Osteoblast (primary cell): ENCODE data around the gene TMEM45A. TPM values are rescaled to one million over a fixed set of nuclear protein-coding genes. Genes with fewer than 3 reads are reported as not detected.

Source experiments
- DNase-seq: peaks from one replicate; pipeline ENCODE4 v3.0.0; 2011; ENCODE audit warnings: low spot score, mixed read lengths; ENCODE audit not compliant: insufficient read length; ENCODE audit errors: missing footprints
- H2AFZ ChIP-seq: 2 replicates; pipeline ENCODE4 v1.6.0; 2011; ENCODE audit warnings: mild to moderate bottlenecking, low read length
- H3K27ac ChIP-seq: 2 replicates; pipeline ENCODE4 v1.5.1; 2011; ENCODE audit warnings: mild to moderate bottlenecking, low read depth, low read length, moderate library complexity
- H3K27me3 ChIP-seq: 2 replicates; pipeline ENCODE4 v1.6.0; 2012; ENCODE audit warnings: mild to moderate bottlenecking, control low read depth, inconsistent platforms, low read length, moderate library complexity; ENCODE audit not compliant: insufficient read depth
- H3K36me3 ChIP-seq: 2 replicates; pipeline ENCODE4 v1.5.1; 2011; ENCODE audit warnings: mild to moderate bottlenecking, low read length, control low read depth, moderate library complexity; ENCODE audit not compliant: insufficient read depth
- H3K4me1 ChIP-seq: 2 replicates; pipeline ENCODE4 v1.5.1; 2011; ENCODE audit warnings: mild to moderate bottlenecking, low read length, control low read depth, moderate library complexity; ENCODE audit not compliant: insufficient read depth
- H3K4me2 ChIP-seq: 2 replicates; pipeline ENCODE4 v1.6.0; 2011; ENCODE audit warnings: mild to moderate bottlenecking, low read length; ENCODE audit not compliant: insufficient read depth
- H3K4me3 ChIP-seq: fragments of 200-600 bp; sonication (generic); 3 replicates; pipeline ENCODE4 v1.5.1; 2012; ENCODE audit warnings: mild to moderate bottlenecking, low read length, inconsistent platforms; ENCODE audit not compliant: insufficient read depth
- H3K79me2 ChIP-seq: 2 replicates; pipeline ENCODE4 v1.6.0; 2012; ENCODE audit warnings: mild to moderate bottlenecking, low read length, control low read depth, inconsistent platforms; ENCODE audit not compliant: insufficient read depth
- H3K9me3 ChIP-seq: 2 replicates; pipeline ENCODE4 v1.5.1; 2011; ENCODE audit warnings: low read depth, low read length, control low read depth
- H4K20me1 ChIP-seq: 2 replicates; pipeline ENCODE4 v1.6.0; 2012; ENCODE audit warnings: mild to moderate bottlenecking, low read length, control low read depth; ENCODE audit not compliant: insufficient read depth
- total RNA-seq: library from RNA; depleted of rRNA; stranded (reverse); fragments of >200 nt; gene quantifications from 2 replicates; pipeline ENCODE4 v1.2.3, GENCODE V29; 2012
- TF ChIP-seq, protein P1 (sequence below): IDR thresholded peaks from 2 replicates; pipeline ENCODE4 v1.5.1; 2011; ENCODE audit warnings: mild to moderate bottlenecking, low read depth, low read length, moderate library complexity; ENCODE audit errors: extremely low read depth

Gene TMEM45A
- total RNA-seq, 1 donor: 35.5 TPM

DNA sequence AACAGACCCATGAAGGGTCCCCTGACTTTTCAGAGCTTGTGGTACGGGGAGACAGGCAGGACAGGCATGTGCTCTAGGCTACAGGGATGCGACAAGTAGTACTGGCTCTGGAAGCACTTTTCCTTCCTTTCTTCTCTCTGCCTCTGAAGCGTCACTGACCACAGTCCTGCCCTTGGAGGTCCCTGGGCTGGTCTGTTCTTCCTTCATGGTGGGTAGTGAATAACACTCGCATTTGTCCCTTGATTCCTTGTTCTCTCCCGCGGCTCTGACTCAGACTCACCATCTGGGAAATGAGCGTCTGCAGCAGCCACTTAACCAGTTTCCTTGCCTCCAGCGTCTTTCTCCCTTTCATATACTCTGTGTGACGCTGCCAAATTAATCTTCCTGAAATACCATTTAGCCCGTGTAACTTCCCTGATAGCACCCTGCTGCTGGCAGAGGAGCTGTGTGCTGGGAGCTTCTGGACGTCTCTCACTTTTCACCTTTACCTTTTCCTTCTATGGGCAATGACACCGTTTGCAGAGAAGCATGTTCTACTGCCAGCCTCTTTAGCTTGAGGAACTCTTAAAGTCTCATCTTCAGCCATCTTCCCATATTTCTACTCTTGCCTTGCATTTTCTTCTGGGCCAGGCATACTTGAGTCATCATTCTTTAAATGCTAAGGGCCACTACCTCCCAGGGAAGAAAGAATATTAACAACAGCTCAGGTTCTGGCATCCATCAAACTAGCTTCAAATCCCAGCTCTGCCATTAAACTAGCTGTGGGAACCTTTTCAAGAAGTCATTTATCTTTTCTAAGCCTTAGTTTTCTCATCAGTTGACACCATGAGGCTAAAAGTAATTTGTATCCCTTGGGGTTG is 33.6 kb downstream of the TMEM45A start:
- TF ChIP-seq, protein P1, sequence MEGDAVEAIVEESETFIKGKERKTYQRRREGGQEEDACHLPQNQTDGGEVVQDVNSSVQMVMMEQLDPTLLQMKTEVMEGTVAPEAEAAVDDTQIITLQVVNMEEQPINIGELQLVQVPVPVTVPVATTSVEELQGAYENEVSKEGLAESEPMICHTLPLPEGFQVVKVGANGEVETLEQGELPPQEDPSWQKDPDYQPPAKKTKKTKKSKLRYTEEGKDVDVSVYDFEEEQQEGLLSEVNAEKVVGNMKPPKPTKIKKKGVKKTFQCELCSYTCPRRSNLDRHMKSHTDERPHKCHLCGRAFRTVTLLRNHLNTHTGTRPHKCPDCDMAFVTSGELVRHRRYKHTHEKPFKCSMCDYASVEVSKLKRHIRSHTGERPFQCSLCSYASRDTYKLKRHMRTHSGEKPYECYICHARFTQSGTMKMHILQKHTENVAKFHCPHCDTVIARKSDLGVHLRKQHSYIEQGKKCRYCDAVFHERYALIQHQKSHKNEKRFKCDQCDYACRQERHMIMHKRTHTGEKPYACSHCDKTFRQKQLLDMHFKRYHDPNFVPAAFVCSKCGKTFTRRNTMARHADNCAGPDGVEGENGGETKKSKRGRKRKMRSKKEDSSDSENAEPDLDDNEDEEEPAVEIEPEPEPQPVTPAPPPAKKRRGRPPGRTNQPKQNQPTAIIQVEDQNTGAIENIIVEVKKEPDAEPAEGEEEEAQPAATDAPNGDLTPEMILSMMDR: no peak
- peak; percentile 74 for DNase-seq
- Histone ChIP-seq H3K27ac (peak overlapping the region; percentile 52), H3K36me3 (no peaks in the 10 kb centered on the region), H2AFZ (peak overlapping the region; percentile 41), H3K4me2 (peak overlapping the region; percentile 54), H3K79me2 (no peaks in the 10 kb centered on the region), H3K4me3 (peak overlapping the region; percentile 17), H3K4me1 (peaks cover 13% of the 10 kb centered on the region), H4K20me1 (no peaks in the 10 kb centered on the region), H3K9me3 (no peaks in the 10 kb centered on the region), H3K27me3 (no peaks in the 10 kb centered on the region)

DNA sequence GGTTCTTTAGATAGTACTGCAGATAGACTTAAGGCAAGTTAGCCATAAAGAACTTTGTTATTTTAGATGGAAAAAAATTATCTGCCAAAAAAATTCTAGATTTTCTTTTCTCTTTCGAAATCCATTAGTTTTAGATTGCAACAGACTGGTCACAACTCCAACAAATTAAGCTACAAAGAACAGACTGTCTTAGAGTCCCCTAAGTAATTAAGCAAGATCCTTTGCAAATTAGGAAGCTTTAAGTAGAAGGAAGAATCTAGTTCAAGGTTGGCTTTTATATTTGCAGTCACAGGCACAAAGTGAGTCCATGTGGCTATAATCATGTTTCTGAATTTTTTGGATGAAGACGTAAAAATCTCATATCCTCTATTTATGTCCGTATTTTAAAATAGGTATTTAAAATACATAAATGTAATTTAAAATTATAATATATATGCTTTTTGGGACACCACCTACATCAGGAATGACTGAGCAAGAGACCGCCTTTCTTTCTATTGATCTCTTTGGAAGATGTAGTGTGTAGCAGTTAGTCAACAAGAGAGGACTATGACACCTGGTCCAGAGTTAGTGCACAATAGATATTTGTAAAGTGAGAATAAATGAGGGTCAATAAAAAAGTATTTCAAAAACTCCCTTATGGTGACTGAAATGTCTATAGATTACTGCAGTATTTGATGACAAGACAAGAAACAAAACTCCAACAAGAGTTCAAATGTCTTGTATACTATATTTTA is 34.4 kb downstream of the TMEM45A start:
- no peaks in the 10 kb centered on the region for H3K27me3 ChIP-seq
- TF ChIP-seq, protein P1: no peak
- H3K4me3 ChIP-seq: no peak overlapping the region
- DNase-seq: no peak
- H3K36me3 ChIP-seq: no peaks in the 10 kb centered on the region
- H4K20me1 ChIP-seq: no peaks in the 10 kb centered on the region
- H3K4me1 ChIP-seq: peaks cover 13% of the 10 kb centered on the region
- H3K79me2 ChIP-seq: no peaks in the 10 kb centered on the region
- no peaks in the 10 kb centered on the region for H3K9me3 ChIP-seq
- no peak overlapping the region for H2AFZ ChIP-seq
- peak overlapping the region; percentile 52 for H3K27ac ChIP-seq
- H3K4me2 ChIP-seq: peak overlapping the region; percentile 54

DNA sequence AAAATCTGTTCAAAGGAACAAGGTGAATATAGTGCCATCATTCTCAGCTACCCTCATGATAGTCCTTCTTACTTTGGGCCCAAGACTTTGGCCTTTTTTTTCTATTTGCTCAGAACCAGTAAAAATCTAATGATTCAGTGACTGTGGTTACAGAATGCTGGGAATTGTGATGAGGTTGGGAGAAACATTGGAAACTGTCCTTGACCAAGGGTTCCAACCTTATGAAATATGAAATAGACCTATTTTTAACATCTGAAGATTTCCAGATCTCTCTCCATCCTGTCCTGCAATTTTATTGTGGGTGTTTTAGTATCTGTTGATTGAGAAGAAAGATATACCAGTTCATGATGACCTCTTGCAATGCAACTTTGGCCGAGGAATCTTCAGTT is 34.9 kb downstream of the TMEM45A start:
- H3K27ac ChIP-seq: no peak overlapping the region
- H2AFZ ChIP-seq: no peak overlapping the region
- H3K4me2 ChIP-seq: no peak overlapping the region
- no peaks in the 10 kb centered on the region for H3K27me3 ChIP-seq
- H3K4me1 ChIP-seq: peaks cover 13% of the 10 kb centered on the region
- TF ChIP-seq, protein P1: no peak
- no peaks in the 10 kb centered on the region for H3K79me2 ChIP-seq
- no peak overlapping the region for H3K4me3 ChIP-seq
- no peaks in the 10 kb centered on the region for H3K36me3 ChIP-seq
- no peaks in the 10 kb centered on the region for H3K9me3 ChIP-seq
- DNase-seq: no peak
- H4K20me1 ChIP-seq: no peaks in the 10 kb centered on the region

DNA sequence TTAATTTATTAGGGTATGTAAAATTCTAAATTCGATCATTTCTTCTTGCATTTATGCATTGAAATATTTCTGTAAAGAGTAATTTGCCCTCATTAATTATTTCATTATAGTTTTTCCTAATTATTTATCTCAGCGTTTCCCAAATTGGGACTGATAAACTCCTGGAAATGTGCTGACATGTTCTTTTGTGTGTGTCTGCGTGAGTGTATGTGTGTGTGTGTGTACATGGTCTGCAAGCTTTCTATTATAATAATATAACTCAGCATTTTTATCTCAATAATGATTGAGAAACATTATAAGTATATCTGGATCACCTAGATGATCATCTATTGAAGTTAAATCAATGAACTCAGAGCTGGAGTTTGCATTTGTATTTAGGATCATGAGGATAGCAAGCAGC is 38.7 kb downstream of the TMEM45A start:
- H3K9me3 ChIP-seq: no peaks in the 10 kb centered on the region
- no peaks in the 10 kb centered on the region for H4K20me1 ChIP-seq
- peaks cover 11% of the 10 kb centered on the region for H3K4me1 ChIP-seq
- TF ChIP-seq, protein P1: no peak
- DNase-seq: no peak
- H3K4me2 ChIP-seq: no peak overlapping the region
- no peaks in the 10 kb centered on the region for H3K79me2 ChIP-seq
- no peak overlapping the region for H3K27ac ChIP-seq
- H3K27me3 ChIP-seq: no peaks in the 10 kb centered on the region
- H3K36me3 ChIP-seq: no peaks in the 10 kb centered on the region
- no peak overlapping the region for H2AFZ ChIP-seq
- H3K4me3 ChIP-seq: no peak overlapping the region
